Amygdala (tissue), 56 donors: ENCODE data around the gene PGF.

Source experiments
- DNase-seq, 56 donors: peaks; one replicate each; lab custom pipeline; 2025; lab: John Stamatoyannopoulos, UW

The PGF gene

GRCh38 chr14:74924061-74924460 is 31.3 kb downstream of the PGF start:
- DNase-seq, result no peak

- DNase-seq, result peak in 53 of 56 donors; percentile 40 to 96 (median 75)
These were observed 32.5 kb downstream of the PGF start, which contains the start of gene RPS6KL1 for GRCh38 chr14:74922752-74923401. TSS of gene RPS6KL1 (minus strand) at chr14:74923260. CDS start at chr14:74921541, 1,719 bp downstream.

- no peak for DNase-seq
These were observed 33.2 kb downstream of the PGF start for GRCh38 chr14:74921987-74922751.

- DNase-seq, result no peak
These were observed 34.3 kb downstream of the PGF start for GRCh38 chr14:74921053-74921620.

- DNase-seq, result no peak
These were observed 35.1 kb downstream of the PGF start for GRCh38 chr14:74920281-74920680.

- DNase-seq, result peak in 4 of 56 donors; percentile 6 to 29 (median 12)
These were observed 35.8 kb downstream of the PGF start for GRCh38 chr14:74919421-74920165.

GRCh38 chr14:74918380-74918779 is 37.0 kb downstream of the PGF start:
- DNase-seq, result no peak

- DNase-seq, result peak in 22 of 56 donors; percentile 6 to 67 (median 34)
These were observed 37.7 kb downstream of the PGF start for GRCh38 chr14:74917646-74918081.

GRCh38 chr14:74917178-74917543 is 38.2 kb downstream of the PGF start:
- no peak for DNase-seq

GRCh38 chr14:74915826-74916225 is 39.6 kb downstream of the PGF start:
- no peak for DNase-seq

GRCh38 chr14:74915426-74915825 is 40.0 kb downstream of the PGF start:
- DNase-seq, result no peak

GRCh38 chr14:74913986-74914573 is 41.3 kb downstream of the PGF start:
- peak in 37 of 56 donors; percentile 14 to 74 (median 43) for DNase-seq

GRCh38 chr14:74913393-74913910 is 41.9 kb downstream of the PGF start:
- no peak for DNase-seq

GRCh38 chr14:74912801-74913200 is 42.6 kb downstream of the PGF start:
- DNase-seq, result no peak

GRCh38 chr14:74912111-74912510 is 43.3 kb downstream of the PGF start:
- no peak for DNase-seq

GRCh38 chr14:74911704-74912103 is 43.7 kb downstream of the PGF start:
- no peak for DNase-seq

- no peak for DNase-seq
These were observed 44.2 kb downstream of the PGF start for GRCh38 chr14:74911221-74911620.

- DNase-seq, result no peak
These were observed 44.8 kb downstream of the PGF start for GRCh38 chr14:74910556-74910955.

GRCh38 chr14:74909911-74910310 is 45.5 kb downstream of the PGF start:
- no peak for DNase-seq

- DNase-seq, result no peak
These were observed 45.9 kb downstream of the PGF start for GRCh38 chr14:74909501-74909900.
